K562 (cell line): ENCODE results near the gene FASTK. TPM values are rescaled to one million over a fixed set of nuclear protein-coding genes. Genes with fewer than 3 reads are reported as not detected.

Experiments used
- ATAC-seq: fragments of 200-7000 bp; cut with Tn5 transposase; 3 replicates; pipeline ENCODE4 v1.9.1; 2020; ENCODE audit warnings: moderate library complexity
- BruUV-seq: library from RNA; stranded (reverse); fragments of 400-500 nt; replicated peaks from 2 replicates; lab custom pipeline; 2021; lab: Mats Ljungman, UMichigan
- CTCF ChIA-PET: fragments of 300-600 bp; formaldehyde crosslinking; extraction: SDS; loops from one replicate; lab custom pipeline; 2021; ENCODE audit warnings: low intra/inter-chr PET ratio; lab: Yijun Ruan, JAX
- POLR2A ChIA-PET: fragments of 300-600, 350-650 bp; sonication (Branson Sonifier 250); formaldehyde crosslinking; extraction: SDS; loops from one replicate; lab custom pipeline; 2021; ENCODE audit warnings: antibody characterized with exemption, inconsistent platforms; lab: Yijun Ruan, JAX
- DNase-seq, 4 experiments: peaks; one replicate each; pipeline versions ENCODE4 v3.0.0 to v3.0.0-alpha.2; 2011 to 2018; ENCODE audit warnings: low spot score in 3 of 4, mixed read lengths in 3 of 4; ENCODE audit errors: extremely low read depth in 1 of 4
- FAIRE-seq: peaks from 2 replicates; lab custom pipeline; 2011; peaks lifted over from hg19 to GRCh38; lab: Jason Lieb, UNC
- H2AFZ ChIP-seq: 2 replicates; pipeline ENCODE4 v1.6.0; 2011; ENCODE audit warnings: low read depth, low read length, control low read depth, inconsistent platforms
- H3K27ac ChIP-seq: fragments of 200-600 bp; 3 replicates; pipeline ENCODE4 v1.8.0; 2011; ENCODE audit warnings: low read depth, mild to moderate bottlenecking, control low read depth, inconsistent platforms, low read length, moderate library complexity, mixed read lengths; ENCODE audit errors: extremely low read depth
- H3K27me3 ChIP-seq, 2 experiments: fragments of 300-600 bp in 1 of 2; 2 replicates in 1 of 2; 3 replicates in 1 of 2; pipeline versions ENCODE4 v1.6.0 to v1.8.0; 2011; ENCODE audit warnings: inconsistent platforms in 2 of 2, low read length in 2 of 2, mild to moderate bottlenecking in 1 of 2, mixed read lengths in 1 of 2, moderate library complexity in 1 of 2; ENCODE audit not compliant: control insufficient read depth in 2 of 2, insufficient read depth in 2 of 2
- H3K36me3 ChIP-seq: fragments of 300-600 bp; 3 replicates; pipeline ENCODE4 v1.8.0; 2011; ENCODE audit warnings: mild to moderate bottlenecking, low read length, inconsistent platforms; ENCODE audit not compliant: control insufficient read depth, insufficient read depth
- H3K4me1 ChIP-seq, 2 experiments: fragments of 200-600 bp in 1 of 2; replicated peaks in 1 of 2; 2 replicates in 1 of 2; 3 replicates in 1 of 2; pipeline versions ENCODE4 v1.5.1 to v1.8.0; 2011; ENCODE audit warnings: inconsistent platforms in 2 of 2, low read length in 2 of 2, mild to moderate bottlenecking in 1 of 2, mixed read lengths in 1 of 2, moderate library complexity in 1 of 2; ENCODE audit not compliant: control insufficient read depth in 2 of 2, insufficient read depth in 2 of 2
- H3K4me2 ChIP-seq: 2 replicates; pipeline ENCODE4 v1.6.1; 2011; ENCODE audit warnings: low read length, control low read depth, inconsistent platforms, mixed read lengths; ENCODE audit not compliant: insufficient read depth
- H3K4me3 ChIP-seq: fragments of 200-600 bp; sonication (generic), shearing (Covaris generic); 2 replicates; pipeline ENCODE4 v1.5.1; 2016; ENCODE audit warnings: control low read depth, inconsistent platforms
- H3K79me2 ChIP-seq: fragments of 200-600 bp; 3 replicates; pipeline ENCODE4 v1.8.0; 2011; ENCODE audit warnings: low read length, inconsistent platforms; ENCODE audit not compliant: control insufficient read depth, insufficient read depth
- H3K9ac ChIP-seq, 2 experiments: 2 replicates each; pipeline versions ENCODE4 v1.6.0 to v1.6.1; 2011; ENCODE audit warnings: low read depth in 2 of 2, low read length in 2 of 2, control low read depth in 1 of 2, inconsistent platforms in 1 of 2, mild to moderate bottlenecking in 1 of 2, mixed read lengths in 1 of 2; ENCODE audit not compliant: insufficient read depth in 1 of 2
- H3K9me1 ChIP-seq: one replicate; pipeline ENCODE4 v1.6.0; 2011; ENCODE audit warnings: inconsistent platforms, mild to moderate bottlenecking, low read length, moderate library complexity; ENCODE audit not compliant: control insufficient read depth, insufficient read depth
- H3K9me3 ChIP-seq: replicated peaks from 2 replicates; pipeline ENCODE4 v1.5.1; 2011; ENCODE audit warnings: low read depth, low read length, inconsistent platforms; ENCODE audit not compliant: control insufficient read depth, insufficient read depth
- H4K20me1 ChIP-seq: replicated peaks from 2 replicates; pipeline ENCODE4 v1.6.1; 2011; ENCODE audit warnings: low read length, inconsistent platforms, mixed read lengths; ENCODE audit not compliant: control insufficient read depth, insufficient read depth
- PATZ1 ChIP-seq: fragments of 250-450 bp; sonication (Bioruptor Pico); IDR thresholded peaks from 2 replicates; pipeline ENCODE4 v1.5.0; 2020; ENCODE audit warnings: mild to moderate bottlenecking, borderline replicate concordance
- WGBS: fragments of 100-300 bp; shearing (Covaris generic); methylation state at CpG from one replicate; pipeline ENCODE4 v1.1.6; 2016; ENCODE audit warnings: low coverage, mixed read lengths; ENCODE audit not compliant: insufficient coverage; ENCODE audit errors: missing lambda C conversion rate; 5-methylcytosine and 5-hydroxymethylcytosine counted together
- in situ Hi-C: fragments of 300-500 bp; cut with MboI; formaldehyde crosslinking; loops from 4 replicates; pipeline ENCODE4 v1.15.0; 2018; ENCODE audit warnings: inconsistent platforms, mixed read lengths
- intact Hi-C: fragments of 100-400 bp; cut with micrococcal nuclease; formaldehyde crosslinking; loops from 2 replicates; pipeline ENCODE4 v1.14.2; 2022
- polyA plus RNA-seq, 8 experiments: library from polyadenylated mRNA; depleted of rRNA in 4 of 8; stranded (reverse) in 5 of 8; unstranded in 3 of 8; fragments of >200 nt; fragmentation: Nextera tagmentation in 2 of 8; fragmentation: Illumina TruSeq in 1 of 8; extraction: Ambion mirVana in 2 of 8; extraction: Trizol in 1 of 8; gene quantifications; 2 replicates each; pipeline versions ENCODE4 v1.2.1 to v1.2.3, GENCODE V29; 2011 to 2014; ENCODE audit warnings: inconsistent platforms in 1 of 8, missing spikeins in 1 of 8
- total RNA-seq, 7 experiments: library from RNA; depleted of rRNA in 6 of 7; stranded (reverse); fragments of >200 nt in 6 of 7; fragmentation: Illumina TruSeq in 2 of 7; extraction: Trizol in 2 of 7; gene quantifications; 2 replicates each; pipeline versions ENCODE4 v1.2.1 to v1.2.3, GENCODE V29; 2011 to 2021; ENCODE audit warnings: low replicate concordance in 1 of 7
- TF ChIP-seq, protein P1 (sequence below): fragments of 250-450 bp; sonication (Bioruptor Pico); IDR thresholded peaks from 2 replicates; pipeline ENCODE4 v1.9.0; 2021; ENCODE audit warnings: mild to moderate bottlenecking, inconsistent platforms

Gene FASTK
- total and polyA plus RNA-seq, 9 of the 15 experiments (the other 6 are each of a cell fraction or from before 2014, with no cell fraction given): 0.51 to 150 (median 48.2) TPM

GRCh38 chr7:151095123-151095797 lies 14.7 kb upstream of the FASTK start:
- ChIA-PET CTCF (no interaction called here), POLR2A (interaction anchor here (0.6 to 4.4 kb wide), 11 partner anchors 9 to 101 kb away, joined by 3 to 31 read pairs (median 4); partner anchors contain the start of gene AGAP3)
- Histone ChIP-seq H3K4me2 (no peak overlapping the region), H3K27me3 (no peaks in the 10 kb centered on the region), H3K4me3 (no peak overlapping the region), H3K27ac (no peak overlapping the region), H3K9ac (peak overlapping the region in 1 of 2 experiments; percentile 63; a peak in 1 of 4 replicates), H2AFZ (no peak overlapping the region), H4K20me1 (peaks cover 45% of the 10 kb centered on the region), H3K9me3 (no peaks in the 10 kb centered on the region), H3K9me1 (peaks cover 8% of the 10 kb centered on the region), H3K79me2 (peaks cover 95% of the 10 kb centered on the region), H3K36me3 (peaks cover 79% of the 10 kb centered on the region; the same call in 2 of the 3 replicates), H3K4me1 (peaks cover 2 to 28% of the 10 kb centered on the region in 2 experiments; a peak in 3 of 5 replicates)
- TF ChIP-seq PATZ1 (CRISPR knock-in tag): no peak
- TF ChIP-seq, protein P1, sequence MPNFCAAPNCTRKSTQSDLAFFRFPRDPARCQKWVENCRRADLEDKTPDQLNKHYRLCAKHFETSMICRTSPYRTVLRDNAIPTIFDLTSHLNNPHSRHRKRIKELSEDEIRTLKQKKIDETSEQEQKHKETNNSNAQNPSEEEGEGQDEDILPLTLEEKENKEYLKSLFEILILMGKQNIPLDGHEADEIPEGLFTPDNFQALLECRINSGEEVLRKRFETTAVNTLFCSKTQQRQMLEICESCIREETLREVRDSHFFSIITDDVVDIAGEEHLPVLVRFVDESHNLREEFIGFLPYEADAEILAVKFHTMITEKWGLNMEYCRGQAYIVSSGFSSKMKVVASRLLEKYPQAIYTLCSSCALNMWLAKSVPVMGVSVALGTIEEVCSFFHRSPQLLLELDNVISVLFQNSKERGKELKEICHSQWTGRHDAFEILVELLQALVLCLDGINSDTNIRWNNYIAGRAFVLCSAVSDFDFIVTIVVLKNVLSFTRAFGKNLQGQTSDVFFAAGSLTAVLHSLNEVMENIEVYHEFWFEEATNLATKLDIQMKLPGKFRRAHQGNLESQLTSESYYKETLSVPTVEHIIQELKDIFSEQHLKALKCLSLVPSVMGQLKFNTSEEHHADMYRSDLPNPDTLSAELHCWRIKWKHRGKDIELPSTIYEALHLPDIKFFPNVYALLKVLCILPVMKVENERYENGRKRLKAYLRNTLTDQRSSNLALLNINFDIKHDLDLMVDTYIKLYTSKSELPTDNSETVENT (CRISPR knock-in tag): 0 out of 2 replicates have a peak, but pooled peaks have one; percentile 19
- intact Hi-C loops (loop anchor here (10.0 kb wide), 1 partner anchor 310 kb away; no protein-coding TSS in a partner anchor), in situ Hi-C loops (no loop called here)
- FAIRE-seq (no peak), ATAC-seq (no peak), DNase-seq (no peak)
- no TSS peak for BruUV-seq
- WGBS: 83% methylated on average over 10 of the region's 10 CpGs
